NCI-H146 treated with DMSO at 0.1 percent for 48 hours (cell line): Measurements from ENCODE around the gene SIRPG.
"Not testable (repeated sequence)": the region's sequence is repeated elsewhere in the genome, so short reads cannot be mapped to it uniquely, and the experiment has no call there.

Experiments used
- DNase-seq: peaks from one replicate; lab custom pipeline; 2025; ENCODE audit not compliant: unreplicated experiment; lab: John Stamatoyannopoulos, UW

Gene SIRPG

GRCh38 chr20:1608678-1609347 is 48.8 kb downstream of the SIRPG start:
- DNase-seq = not testable (repeated sequence)

GRCh38 chr20:1600736-1601135 is 56.8 kb downstream of the SIRPG start:
- DNase-seq = no peak

GRCh38 chr20:1595333-1595732 is 62.2 kb downstream of the SIRPG start:
- no peak for DNase-seq

GRCh38 chr20:1588533-1589460 is 68.8 kb downstream of the SIRPG start:
- DNase-seq = no peak

- no peak for DNase-seq
These were observed 69.6 kb downstream of the SIRPG start for GRCh38 chr20:1587781-1588532.

GRCh38 chr20:1579488-1579887 is 78.1 kb downstream of the SIRPG start:
- no peak for DNase-seq
